MCF 10A (cell line): ENCODE measurements around the gene CACNA1B. TPM values are rescaled to one million over a fixed set of nuclear protein-coding genes. Genes with fewer than 3 reads are reported as not detected.

Source experiments
- BruUV-seq: library from RNA; stranded (reverse); fragments of 400-500 nt; replicated peaks from 2 replicates; lab custom pipeline; 2021; lab: Mats Ljungman, UMichigan
- CTCF ChIA-PET: fragments of 300-600 bp; sonication (Branson Sonifier 250); formaldehyde crosslinking; extraction: SDS; loops from one replicate; lab custom pipeline; 2021; ENCODE audit warnings: antibody characterized with exemption, inconsistent platforms; lab: Yijun Ruan, JAX
- POLR2A ChIA-PET: fragments of 300-600, 350-650 bp; sonication (Branson Sonifier 250); formaldehyde crosslinking; extraction: SDS; loops from one replicate; lab custom pipeline; 2020; ENCODE audit warnings: antibody characterized with exemption, inconsistent platforms; lab: Yijun Ruan, JAX
- DNase-seq: peaks from one replicate; pipeline ENCODE4 v3.0.0-alpha.2; 2018; ENCODE audit not compliant: unreplicated experiment
- H3K27ac Mint-ChIP-seq: one replicate; pipeline ENCODE4 v1.8.0; 2022; ENCODE audit warnings: mild to moderate bottlenecking, low read depth, mixed read lengths; ENCODE audit not compliant: unreplicated experiment
- H3K27me3 Mint-ChIP-seq: one replicate; pipeline ENCODE4 v1.8.0; 2022; ENCODE audit warnings: mixed read lengths; ENCODE audit not compliant: insufficient read depth, unreplicated experiment
- H3K36me3 Mint-ChIP-seq: one replicate; pipeline ENCODE4 v1.8.0; 2022; ENCODE audit warnings: mild to moderate bottlenecking, moderate library complexity, mixed read lengths; ENCODE audit not compliant: insufficient read depth, unreplicated experiment
- H3K4me1 Mint-ChIP-seq: one replicate; pipeline ENCODE4 v1.8.0; 2022; ENCODE audit warnings: mixed read lengths; ENCODE audit not compliant: insufficient read depth, unreplicated experiment
- H3K4me3 Mint-ChIP-seq: one replicate; pipeline ENCODE4 v1.8.0; 2022; ENCODE audit warnings: mild to moderate bottlenecking, moderate library complexity, mixed read lengths; ENCODE audit not compliant: unreplicated experiment
- H3K9me3 Mint-ChIP-seq: one replicate; pipeline ENCODE4 v1.8.0; 2022; ENCODE audit warnings: mixed read lengths; ENCODE audit not compliant: unreplicated experiment
- intact Hi-C: fragments of 100-400 bp; cut with micrococcal nuclease; formaldehyde crosslinking; loops from 2 replicates; pipeline ENCODE4 v1.14.1; 2022
- total RNA-seq: library from RNA; stranded (reverse); gene quantifications from 2 replicates; pipeline ENCODE4 v1.2.3, GENCODE V29; 2022
- TF ChIP-seq, protein P1 (sequence below): fragments of 200-600 bp; IDR thresholded peaks from one replicate; pipeline ENCODE4 v1.8.0; 2022; ENCODE audit warnings: antibody characterized with exemption, mild to moderate bottlenecking; ENCODE audit not compliant: unreplicated experiment

The CACNA1B gene
- total RNA-seq, 1 experiment from 2014 or later: not detected

DNA sequence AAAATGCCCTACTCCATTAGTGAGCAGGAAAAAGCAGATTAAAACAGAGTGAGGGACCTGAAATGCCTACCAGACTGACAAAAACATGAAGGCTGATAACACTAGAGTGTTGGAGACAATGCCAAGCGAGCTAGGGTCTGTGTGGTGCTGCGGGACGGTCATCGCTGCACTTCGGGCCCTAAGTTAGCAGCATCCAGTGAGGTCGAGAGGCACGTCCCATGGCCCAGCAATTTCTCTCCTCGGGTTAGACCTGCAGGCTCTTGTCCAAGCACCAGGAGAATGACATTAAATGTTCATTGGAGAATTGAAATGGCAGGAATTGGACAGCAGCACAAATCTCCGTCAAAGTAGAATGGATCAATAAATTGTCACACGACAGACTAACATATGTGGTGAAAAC, 5.3 kb upstream of the CACNA1B start:
- Mint-ChIP-seq H3K4me1 (no peaks in the 10 kb centered on the region), H3K27me3 (peaks cover 41% of the 10 kb centered on the region), H3K9me3 (peaks cover 16% of the 10 kb centered on the region), H3K27ac (no peak overlapping the region), H3K36me3 (no peaks in the 10 kb centered on the region), H3K4me3 (no peak overlapping the region)
- DNase-seq: no peak
- BruUV-seq: no TSS peak
- POLR2A ChIA-PET: no interaction called here
- TF ChIP-seq, protein P1, sequence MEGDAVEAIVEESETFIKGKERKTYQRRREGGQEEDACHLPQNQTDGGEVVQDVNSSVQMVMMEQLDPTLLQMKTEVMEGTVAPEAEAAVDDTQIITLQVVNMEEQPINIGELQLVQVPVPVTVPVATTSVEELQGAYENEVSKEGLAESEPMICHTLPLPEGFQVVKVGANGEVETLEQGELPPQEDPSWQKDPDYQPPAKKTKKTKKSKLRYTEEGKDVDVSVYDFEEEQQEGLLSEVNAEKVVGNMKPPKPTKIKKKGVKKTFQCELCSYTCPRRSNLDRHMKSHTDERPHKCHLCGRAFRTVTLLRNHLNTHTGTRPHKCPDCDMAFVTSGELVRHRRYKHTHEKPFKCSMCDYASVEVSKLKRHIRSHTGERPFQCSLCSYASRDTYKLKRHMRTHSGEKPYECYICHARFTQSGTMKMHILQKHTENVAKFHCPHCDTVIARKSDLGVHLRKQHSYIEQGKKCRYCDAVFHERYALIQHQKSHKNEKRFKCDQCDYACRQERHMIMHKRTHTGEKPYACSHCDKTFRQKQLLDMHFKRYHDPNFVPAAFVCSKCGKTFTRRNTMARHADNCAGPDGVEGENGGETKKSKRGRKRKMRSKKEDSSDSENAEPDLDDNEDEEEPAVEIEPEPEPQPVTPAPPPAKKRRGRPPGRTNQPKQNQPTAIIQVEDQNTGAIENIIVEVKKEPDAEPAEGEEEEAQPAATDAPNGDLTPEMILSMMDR: no peak
- CTCF ChIA-PET: interaction anchor here (0.6 kb wide), 1 partner anchor 262 kb away, joined by 3 read pairs; no protein-coding TSS in a partner anchor
- intact Hi-C loops: no loop called here

DNA sequence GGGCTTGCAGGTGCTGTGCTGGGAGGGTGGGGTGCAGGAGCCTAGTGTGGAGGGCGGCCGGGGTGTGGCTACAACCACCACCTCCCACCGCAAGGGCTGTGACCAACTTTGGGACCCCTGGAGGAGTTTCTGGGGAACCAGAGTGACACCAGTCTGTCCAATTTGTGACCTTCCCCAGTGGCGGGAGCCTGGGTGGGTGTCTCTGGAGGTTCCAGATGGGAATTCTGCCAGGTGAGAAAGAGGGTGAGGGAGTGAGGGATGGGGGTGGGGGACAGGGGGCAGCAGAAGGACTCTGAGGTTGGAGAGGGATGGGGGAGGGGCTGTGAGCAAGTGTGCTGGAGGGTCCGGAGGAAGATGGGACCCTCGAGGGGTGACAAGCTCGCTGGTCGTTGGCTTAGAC, 4.2 kb upstream of the CACNA1B start:
- TF ChIP-seq, protein P1: no peak
- ChIA-PET POLR2A (no interaction called here), CTCF (no interaction called here)
- DNase-seq: no peak
- H3K27ac Mint-ChIP-seq: no peak overlapping the region
- intact Hi-C loops: no loop called here
- peaks cover 29% of the 10 kb centered on the region for H3K27me3 Mint-ChIP-seq
- H3K36me3 Mint-ChIP-seq: no peaks in the 10 kb centered on the region
- BruUV-seq: no TSS peak
- H3K4me1 Mint-ChIP-seq: no peaks in the 10 kb centered on the region
- H3K4me3 Mint-ChIP-seq: no peak overlapping the region
- H3K9me3 Mint-ChIP-seq: peaks cover 16% of the 10 kb centered on the region

DNA sequence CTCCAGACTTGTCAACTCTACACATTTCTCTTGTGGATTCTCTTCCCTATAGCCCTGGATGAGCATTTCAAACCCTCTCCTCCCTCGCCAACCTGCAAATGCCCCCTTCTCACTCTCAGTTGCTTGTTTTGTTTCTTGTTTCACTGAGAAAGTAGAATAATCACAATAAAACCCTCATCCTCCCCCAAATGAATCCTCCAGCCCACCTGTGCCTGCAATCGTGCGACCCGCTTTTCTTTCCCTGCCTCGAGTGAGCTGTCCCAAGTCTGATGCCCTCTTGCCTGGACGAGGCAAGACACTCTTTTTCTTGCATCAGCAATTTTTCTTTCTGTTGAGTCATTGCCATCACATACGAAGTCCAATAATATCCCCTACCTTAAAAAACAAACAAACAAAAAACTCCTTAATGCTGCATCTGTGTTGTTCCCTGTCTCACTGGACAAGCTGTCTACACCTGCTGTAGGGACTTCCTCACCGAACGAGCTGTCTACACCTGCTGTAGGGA, 3.7 kb upstream of the CACNA1B start:
- TF ChIP-seq, protein P1: no peak
- no peaks in the 10 kb centered on the region for H3K4me1 Mint-ChIP-seq
- DNase-seq: no peak
- H3K27ac Mint-ChIP-seq: no peak overlapping the region
- no peaks in the 10 kb centered on the region for H3K36me3 Mint-ChIP-seq
- ChIA-PET CTCF (no interaction called here), POLR2A (no interaction called here)
- no peak overlapping the region for H3K4me3 Mint-ChIP-seq
- no TSS peak for BruUV-seq
- intact Hi-C loops: no loop called here
- H3K27me3 Mint-ChIP-seq: peaks cover 24% of the 10 kb centered on the region
- peaks cover 16% of the 10 kb centered on the region for H3K9me3 Mint-ChIP-seq

DNA sequence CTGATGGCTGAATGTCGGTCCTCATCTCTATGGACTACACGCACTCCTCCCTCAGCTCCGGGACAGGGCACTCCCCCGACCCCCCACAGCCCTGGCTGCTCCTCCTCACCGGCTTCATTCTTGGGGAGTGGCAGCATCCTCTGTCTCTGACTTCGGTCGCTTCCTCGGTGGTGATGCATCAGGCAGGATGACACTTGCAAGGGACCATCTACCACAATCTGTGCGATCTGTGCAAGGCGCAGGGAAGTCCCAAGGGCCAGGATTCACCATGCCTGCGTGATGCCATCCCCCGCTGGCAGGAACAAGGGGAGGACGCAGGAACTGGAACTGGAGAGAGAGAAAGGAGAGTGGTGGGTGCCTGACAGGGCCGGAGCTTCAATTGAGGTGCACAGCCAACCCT, 2.2 kb upstream of the CACNA1B start:
- ChIA-PET CTCF (no interaction called here), POLR2A (no interaction called here)
- no peaks in the 10 kb centered on the region for H3K36me3 Mint-ChIP-seq
- H3K9me3 Mint-ChIP-seq: peaks cover 16% of the 10 kb centered on the region
- H3K4me1 Mint-ChIP-seq: no peaks in the 10 kb centered on the region
- TF ChIP-seq, protein P1: no peak
- no peak for DNase-seq
- BruUV-seq: no TSS peak
- peaks cover 22% of the 10 kb centered on the region for H3K27me3 Mint-ChIP-seq
- no peak overlapping the region for H3K4me3 Mint-ChIP-seq
- no peak overlapping the region for H3K27ac Mint-ChIP-seq
- intact Hi-C loops: no loop called here
